HUES6 (cell line): ENCODE data around the gene OR51L1.

ENCODE experiments used
- H3K27ac ChIP-seq: 2 replicates; pipeline ENCODE4 v1.7.0; 2013; ENCODE audit warnings: low read depth, mild to moderate bottlenecking, low read length, inconsistent platforms
- H3K27me3 ChIP-seq: 2 replicates; pipeline ENCODE4 v1.6.1; 2013; ENCODE audit warnings: low read length; ENCODE audit not compliant: control insufficient read depth, insufficient read depth
- H3K36me3 ChIP-seq: 2 replicates; pipeline ENCODE4 v1.6.1; 2013; ENCODE audit warnings: low read length; ENCODE audit not compliant: control insufficient read depth, insufficient read depth
- H3K4me1 ChIP-seq: 2 replicates; pipeline ENCODE4 v1.6.1; 2013; ENCODE audit warnings: low read length; ENCODE audit not compliant: control insufficient read depth, insufficient read depth
- H3K4me3 ChIP-seq: 2 replicates; pipeline ENCODE4 v1.5.1; 2013; ENCODE audit warnings: low read depth, low read length
- H3K9ac ChIP-seq: one replicate; pipeline ENCODE4 v1.6.1; 2013; ENCODE audit warnings: mild to moderate bottlenecking, low read length
- H3K9me3 ChIP-seq: 2 replicates; pipeline ENCODE4 v1.6.1; 2013; ENCODE audit warnings: low read depth, low read length; ENCODE audit not compliant: control insufficient read depth, insufficient read depth

OR51L1 gene

GRCh38 chr11:5046226-5046625 is 51.6 kb downstream of the OR51L1 start, which contains the start of gene OR52J3:
OR52J3 (plus strand) TSS chr11:5046526; CDS start chr11:5046526, 0 bp downstream.
- H3K4me1 ChIP-seq: peaks cover 2% of the 10 kb centered on the region; the same call in 1 of the 2 replicates
- no peaks in the 10 kb centered on the region for H3K27me3 ChIP-seq

GRCh38 chr11:5046754-5047330 is 52.2 kb downstream of the OR51L1 start:
- Histone ChIP-seq H3K4me3 (no peak overlapping the region), H3K9ac (no peak overlapping the region), H3K9me3 (no peaks in the 10 kb centered on the region), H3K27me3 (no peaks in the 10 kb centered on the region), H3K36me3 (no peaks in the 10 kb centered on the region), H3K4me1 (peaks cover 2% of the 10 kb centered on the region; the same call in 1 of the 2 replicates), H3K27ac (no peak overlapping the region)

More at GRCh38 chr11:5046226-5046625, 51.6 kb downstream of the OR51L1 start, which contains the start of gene OR52J3:
- Histone ChIP-seq H3K36me3 (no peaks in the 10 kb centered on the region), H3K9me3 (no peaks in the 10 kb centered on the region), H3K9ac (no peak within 1 kb of the TSS), H3K4me3 (no peak within 1 kb of the TSS), H3K27ac (no peak within 1 kb of the TSS)
